ENCODE measurements around the gene CSNK2B.
A peak's percentile ranks its signal among the peaks of the same experiment; 100 is the strongest.
"Not testable (repeated sequence)": the region's sequence is repeated elsewhere in the genome, so short reads cannot be mapped to it uniquely, and the experiment has no call there.

CSNK2B gene

GRCh38 chr6:31705931-31706330, 40.1 kb downstream of the CSNK2B start:
- no peak overlapping the region for H3K4me3 ChIP-seq
- H3K27ac ChIP-seq = no peak overlapping the region

- Histone ChIP-seq H3K27ac (no peak within 1 kb of the TSS), H3K4me3 (no peak within 1 kb of the TSS)
Measured at GRCh38 chr6:31706599-31706998, 40.7 kb downstream of the CSNK2B start, which contains the start of gene LY6G6F. Gene LY6G6F, plus strand, starts transcription at chr6:31706866. Its CDS starts 41 bp downstream, at chr6:31706907.

- Histone ChIP-seq H3K4me3 (no peak overlapping the region), H3K27ac (no peak overlapping the region)
Measured at GRCh38 chr6:31707701-31708100, 41.8 kb downstream of the CSNK2B start.

GRCh38 chr6:31708224-31708623, 42.3 kb downstream of the CSNK2B start:
- H3K27ac ChIP-seq = no peak overlapping the region

GRCh38 chr6:31709157-31709556, 43.3 kb downstream of the CSNK2B start:
- not testable (repeated sequence) for H3K27ac ChIP-seq, H3K4me3 ChIP-seq

More at GRCh38 chr6:31708224-31708623, 42.3 kb downstream of the CSNK2B start:
- no peak overlapping the region for H3K4me3 ChIP-seq

GRCh38 chr6:31710523-31711219, 44.8 kb downstream of the CSNK2B start:
- peak overlapping the region in 5 of 21 experiments; percentile 34 to 73 (median 49) for H3K27ac ChIP-seq
- H3K4me3 ChIP-seq = no peak overlapping the region

GRCh38 chr6:31711233-31711632, 45.4 kb downstream of the CSNK2B start:
- H3K27ac ChIP-seq = peak overlapping the region in 8 of 21 experiments; percentile 18 to 73 (median 43)

GRCh38 chr6:31712296-31712695, 46.4 kb downstream of the CSNK2B start:
- H3K27ac ChIP-seq = peak overlapping the region in 13 of 21 experiments; percentile 1 to 77 (median 48)

More at GRCh38 chr6:31711233-31711632, 45.4 kb downstream of the CSNK2B start:
- H3K4me3 ChIP-seq = no peak overlapping the region

GRCh38 chr6:31713465-31713864, 47.6 kb downstream of the CSNK2B start:
- Histone ChIP-seq H3K27ac (peak overlapping the region in 13 of 21 experiments; percentile 0 to 77 (median 65)), H3K4me3 (no peak overlapping the region)

More at GRCh38 chr6:31712296-31712695, 46.4 kb downstream of the CSNK2B start:
- H3K4me3 ChIP-seq = no peak overlapping the region

- Histone ChIP-seq H3K27ac (peak overlapping the region in 13 of 21 experiments; percentile 0 to 77 (median 65)), H3K4me3 (no peak overlapping the region)
Measured at GRCh38 chr6:31713991-31714684, 48.3 kb downstream of the CSNK2B start.

GRCh38 chr6:31715022-31715958, 49.4 kb downstream of the CSNK2B start, which contains the start of gene LY6G6D:
Gene LY6G6D, plus strand, starts transcription at chr6:31715348. Its CDS starts 8 bp downstream, at chr6:31715356.
- Histone ChIP-seq H3K27ac (peak within 1 kb of the TSS in 13 of 21 experiments; percentile 0 to 80 (median 65)), H3K4me3 (no peak within 1 kb of the TSS)

GRCh38 chr6:31717499-31718222, 51.8 kb downstream of the CSNK2B start:
- Histone ChIP-seq H3K27ac (peak overlapping the region in 16 of 21 experiments; percentile 9 to 84 (median 66)), H3K4me3 (no peak overlapping the region)

- Histone ChIP-seq H3K4me3 (no peak overlapping the region), H3K27ac (peak overlapping the region in 18 of 21 experiments; percentile 44 to 84 (median 75))
Measured at GRCh38 chr6:31718265-31718664, 52.4 kb downstream of the CSNK2B start.

GRCh38 chr6:31719001-31719400, 53.1 kb downstream of the CSNK2B start:
- Histone ChIP-seq H3K4me3 (peak overlapping the region in 1 of 7 experiments; percentile 21), H3K27ac (peak overlapping the region in 20 of 21 experiments; percentile 43 to 84 (median 72))

All from skin epidermis (tissue), 12 donors.